VCaP (cell line): ENCODE results near the gene CALN1.
"Not testable (repeated sequence)": the region's sequence is repeated elsewhere in the genome, so short reads cannot be mapped to it uniquely, and the experiment has no call there.

Experiments used
- H3K27ac ChIP-seq: fragments of 450-650 bp; 2 replicates; pipeline ENCODE4 v1.5.1; 2017
- CTCF ChIP-seq: fragments of 450-650 bp; conservative IDR thresholded peaks from 2 replicates; pipeline ENCODE4 v1.5.1; 2017; ENCODE audit warnings: mild to moderate bottlenecking, moderate library complexity

The CALN1 gene

GRCh38 chr7:71933426-71933825 is 478.7 kb downstream of the CALN1 start:
- H3K27ac ChIP-seq = no peak overlapping the region
- no peak for TF ChIP-seq CTCF

DNA sequence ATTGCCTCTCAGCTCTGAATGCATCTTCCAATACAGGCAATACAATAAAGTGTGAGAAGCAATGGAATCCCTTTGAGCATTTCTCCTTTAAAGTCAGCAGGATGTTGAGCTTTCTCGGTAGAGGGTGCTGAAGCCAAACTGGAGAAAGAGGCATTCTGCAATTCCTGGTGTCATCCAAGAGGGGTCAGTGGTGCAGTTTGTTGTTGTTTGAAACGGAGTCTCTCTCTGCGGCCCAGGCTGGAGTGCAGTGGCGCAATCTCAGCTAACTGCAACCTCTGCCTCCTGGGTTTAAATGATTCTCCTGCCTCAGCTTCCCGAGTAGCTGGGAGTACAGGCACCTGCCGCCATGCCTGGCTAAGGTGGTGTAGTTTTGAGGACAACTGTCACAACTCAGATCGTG is 486.5 kb downstream of the CALN1 start:
- no peak overlapping the region for H3K27ac ChIP-seq
- TF ChIP-seq CTCF = no peak

- not testable (repeated sequence) for H3K27ac ChIP-seq
These were observed 497.9 kb downstream of the CALN1 start for GRCh38 chr7:71914204-71914603.

- no peak overlapping the region for H3K27ac ChIP-seq
- TF ChIP-seq CTCF = no peak
These were observed 499.7 kb downstream of the CALN1 start for GRCh38 chr7:71912476-71912875.

DNA sequence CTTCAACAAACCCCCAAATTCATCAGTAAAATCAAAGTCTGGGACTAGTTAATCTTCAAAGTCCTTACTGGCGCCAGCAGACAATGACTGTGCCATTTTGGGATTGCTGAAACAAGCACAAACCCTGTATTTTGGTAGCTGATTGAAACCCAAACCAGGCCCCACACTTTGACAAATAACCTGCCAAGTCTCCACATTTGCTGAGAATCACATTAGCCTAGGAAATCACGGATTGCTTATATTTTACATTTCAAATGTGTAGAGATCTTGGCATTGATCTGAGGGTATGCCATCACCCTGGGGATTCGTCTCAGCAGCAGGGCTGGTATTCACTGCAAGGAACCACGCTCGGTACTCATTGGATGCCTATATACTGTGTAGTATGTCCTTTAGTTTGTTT is 501.1 kb downstream of the CALN1 start:
- TF ChIP-seq CTCF = no peak
- H3K27ac ChIP-seq = no peak overlapping the region

DNA sequence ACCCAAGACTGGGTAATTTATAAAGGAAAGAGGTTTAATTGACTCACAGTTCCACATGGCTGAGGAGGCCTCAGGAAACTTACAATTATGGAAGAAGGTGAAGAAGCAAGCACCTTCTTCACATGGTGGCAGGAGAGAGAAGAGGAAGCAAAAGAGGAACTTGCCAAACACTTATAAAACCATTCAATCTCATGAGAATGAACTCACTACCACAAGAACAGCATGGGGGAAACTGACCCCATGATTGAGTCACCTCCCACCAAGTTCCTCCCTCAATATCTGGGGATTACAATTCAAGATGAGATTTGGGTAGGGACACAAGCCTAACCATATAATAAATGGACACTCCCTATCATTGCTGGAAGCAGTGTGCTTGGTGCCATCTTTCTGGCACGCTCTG is 506.3 kb downstream of the CALN1 start:
- TF ChIP-seq CTCF = no peak
- H3K27ac ChIP-seq = no peak overlapping the region

GRCh38 chr7:71904484-71904883 is 507.7 kb downstream of the CALN1 start:
- H3K27ac ChIP-seq = no peak overlapping the region
- TF ChIP-seq CTCF = no peak

- TF ChIP-seq CTCF = no peak
- H3K27ac ChIP-seq = no peak overlapping the region
These were observed 511.6 kb downstream of the CALN1 start for GRCh38 chr7:71900556-71900955.
